Measurements from ENCODE around the gene TRNAU1AP. TPM values are rescaled to one million over a fixed set of nuclear protein-coding genes. Genes with fewer than 3 reads are reported as not detected.
"Not testable (repeated sequence)": the region's sequence is repeated elsewhere in the genome, so short reads cannot be mapped to it uniquely, and the experiment has no call there.

The TRNAU1AP gene
- total RNA-seq, 1 donor from 2014 or later, result 36.1 TPM

- H3K9me3 Mint-ChIP-seq, result no peaks in the 10 kb centered on the region
- no peaks in the 10 kb centered on the region for H3K4me1 Mint-ChIP-seq
- H3K36me3 Mint-ChIP-seq (ENCODE audit: low read depth), result peaks cover 6% of the 10 kb centered on the region
- H3K27me3 Mint-ChIP-seq (ENCODE audit: low read depth), result no peaks in the 10 kb centered on the region
- H3K4me3 Mint-ChIP-seq, result no peak overlapping the region
- no peak overlapping the region for H3K27ac Mint-ChIP-seq (ENCODE audit: unreplicated experiment)
- no peak for TF ChIP-seq CTCF (conservative IDR thresholded peaks at IDR 0.05)
- DNase-seq (ENCODE audit: low read depth, low spot score), result no peak
Measured at GRCh38 chr1:28560886-28561285, 8.0 kb downstream of the TRNAU1AP start.

- no peak for DNase-seq (ENCODE audit: low read depth, low spot score)
- TF ChIP-seq CTCF (conservative IDR thresholded peaks at IDR 0.05), result no peak
- H3K4me3 Mint-ChIP-seq, result no peak overlapping the region
- H3K27ac Mint-ChIP-seq (ENCODE audit: unreplicated experiment), result no peak overlapping the region
- H3K27me3 Mint-ChIP-seq (ENCODE audit: low read depth), result no peaks in the 10 kb centered on the region
- peaks cover 16% of the 10 kb centered on the region for H3K36me3 Mint-ChIP-seq (ENCODE audit: low read depth)
- no peaks in the 10 kb centered on the region for H3K9me3 Mint-ChIP-seq
- no peaks in the 10 kb centered on the region for H3K4me1 Mint-ChIP-seq
Measured at GRCh38 chr1:28564310-28564709, 11.4 kb downstream of the TRNAU1AP start.

- H3K9me3 Mint-ChIP-seq, result no peaks in the 10 kb centered on the region
- H3K27ac Mint-ChIP-seq (ENCODE audit: unreplicated experiment), result no peak overlapping the region
Measured at GRCh38 chr1:28565040-28565439, 12.2 kb downstream of the TRNAU1AP start.

GRCh38 chr1:28565726-28566125, 12.8 kb downstream of the TRNAU1AP start:
- no peak for TF ChIP-seq CTCF (conservative IDR thresholded peaks at IDR 0.05)
- Mint-ChIP-seq H3K27ac (ENCODE audit: unreplicated experiment) (no peak overlapping the region), H3K4me3 (no peak overlapping the region), H3K9me3 (no peaks in the 10 kb centered on the region), H3K4me1 (no peaks in the 10 kb centered on the region), H3K27me3 (ENCODE audit: low read depth) (no peaks in the 10 kb centered on the region), H3K36me3 (ENCODE audit: low read depth) (peaks cover 12% of the 10 kb centered on the region)
- no peak for DNase-seq (ENCODE audit: low read depth, low spot score)

More at GRCh38 chr1:28565040-28565439, 12.2 kb downstream of the TRNAU1AP start:
- no peak for TF ChIP-seq CTCF (conservative IDR thresholded peaks at IDR 0.05)
- no peak overlapping the region for H3K4me3 Mint-ChIP-seq
- no peaks in the 10 kb centered on the region for H3K27me3 Mint-ChIP-seq (ENCODE audit: low read depth)
- peaks cover 12% of the 10 kb centered on the region for H3K36me3 Mint-ChIP-seq (ENCODE audit: low read depth)
- DNase-seq (ENCODE audit: low read depth, low spot score), result no peak
- H3K4me1 Mint-ChIP-seq, result no peaks in the 10 kb centered on the region

GRCh38 chr1:28566931-28567330, 14.0 kb downstream of the TRNAU1AP start:
- H3K27ac Mint-ChIP-seq (ENCODE audit: unreplicated experiment), result no peak overlapping the region
- peaks cover 15% of the 10 kb centered on the region for H3K36me3 Mint-ChIP-seq (ENCODE audit: low read depth)
- no peaks in the 10 kb centered on the region for H3K27me3 Mint-ChIP-seq (ENCODE audit: low read depth)
- H3K9me3 Mint-ChIP-seq, result no peaks in the 10 kb centered on the region
- no peak for TF ChIP-seq CTCF (conservative IDR thresholded peaks at IDR 0.05)
- no peak overlapping the region for H3K4me3 Mint-ChIP-seq
- DNase-seq (ENCODE audit: low read depth, low spot score), result no peak
- no peaks in the 10 kb centered on the region for H3K4me1 Mint-ChIP-seq

- TF ChIP-seq CTCF (conservative IDR thresholded peaks at IDR 0.05), result no peak
Measured at GRCh38 chr1:28571911-28572310, 19.0 kb downstream of the TRNAU1AP start.

GRCh38 chr1:28572891-28573290, 20.0 kb downstream of the TRNAU1AP start:
- H3K9me3 Mint-ChIP-seq; H3K4me1 Mint-ChIP-seq; H3K27me3 Mint-ChIP-seq (ENCODE audit: low read depth); H3K4me3 Mint-ChIP-seq; DNase-seq (ENCODE audit: low read depth, low spot score); H3K27ac Mint-ChIP-seq (ENCODE audit: unreplicated experiment): not testable (repeated sequence)
- peaks cover 19% of the 10 kb centered on the region for H3K36me3 Mint-ChIP-seq (ENCODE audit: low read depth)

More at GRCh38 chr1:28571911-28572310, 19.0 kb downstream of the TRNAU1AP start:
- Mint-ChIP-seq H3K27ac (ENCODE audit: unreplicated experiment) (no peak overlapping the region), H3K4me3 (no peak overlapping the region), H3K9me3 (no peaks in the 10 kb centered on the region), H3K27me3 (ENCODE audit: low read depth) (no peaks in the 10 kb centered on the region), H3K36me3 (ENCODE audit: low read depth) (peaks cover 15% of the 10 kb centered on the region), H3K4me1 (no peaks in the 10 kb centered on the region)
- DNase-seq (ENCODE audit: low read depth, low spot score), result no peak
